H9 (cell line): ENCODE results near the gene PCID2. TPM values are rescaled to one million over a fixed set of nuclear protein-coding genes. Genes with fewer than 3 reads are reported as not detected.

Experiments
- DNase-seq: peaks from one replicate; pipeline ENCODE4 v3.0.0-alpha.2; 2017
- H2AFZ ChIP-seq: one replicate; pipeline ENCODE4 v1.6.1; 2013; ENCODE audit warnings: mild to moderate bottlenecking, low read length, control low read depth, moderate library complexity
- H2AK5ac ChIP-seq: 2 replicates; pipeline ENCODE4 v1.6.1; 2013; ENCODE audit warnings: low read length, control low read depth, mixed read lengths; ENCODE audit not compliant: insufficient read length
- H2BK120ac ChIP-seq: one replicate; pipeline ENCODE4 v1.6.1; 2013; ENCODE audit warnings: low read depth, mild to moderate bottlenecking, low read length, control low read depth, inconsistent platforms; ENCODE audit not compliant: poor library complexity, severe bottlenecking
- H2BK12ac ChIP-seq: 2 replicates; pipeline ENCODE4 v1.6.1; 2013; ENCODE audit warnings: low read length, control low read depth, mixed read lengths, low read depth; ENCODE audit not compliant: insufficient read length
- H2BK15ac ChIP-seq: 2 replicates; pipeline ENCODE4 v1.6.1; 2013; ENCODE audit warnings: low read depth, low read length, control low read depth
- H2BK20ac ChIP-seq: one replicate; pipeline ENCODE4 v1.6.1; 2013; ENCODE audit warnings: low read depth, mild to moderate bottlenecking, low read length, control low read depth, inconsistent platforms; ENCODE audit not compliant: poor library complexity, severe bottlenecking
- H2BK5ac ChIP-seq: 2 replicates; pipeline ENCODE4 v1.6.1; 2013; ENCODE audit warnings: low read length, control low read depth, mixed read lengths; ENCODE audit not compliant: insufficient read length
- H3K14ac ChIP-seq: 2 replicates; pipeline ENCODE4 v1.6.1; 2013; ENCODE audit warnings: low read length, control low read depth; ENCODE audit not compliant: insufficient read depth
- H3K18ac ChIP-seq: 2 replicates; pipeline ENCODE4 v1.6.1; 2013; ENCODE audit warnings: low read depth, mild to moderate bottlenecking, mixed read lengths, low read length, control low read depth; ENCODE audit not compliant: insufficient read length
- H3K23ac ChIP-seq: 2 replicates; pipeline ENCODE4 v1.6.1; 2013; ENCODE audit warnings: low read length, control low read depth, mixed read lengths, low read depth; ENCODE audit not compliant: insufficient read length
- H3K23me2 ChIP-seq: 2 replicates; pipeline ENCODE4 v1.6.1; 2013; ENCODE audit warnings: low read depth, mild to moderate bottlenecking, mixed read lengths, low read length, control low read depth; ENCODE audit not compliant: insufficient read length, poor library complexity, severe bottlenecking
- H3K27ac ChIP-seq: 2 replicates; pipeline ENCODE4 v1.5.1; 2013; ENCODE audit warnings: low read length, control low read depth, mixed read lengths, low read depth; ENCODE audit not compliant: insufficient read length
- H3K27me3 ChIP-seq: 2 replicates; pipeline ENCODE4 v1.6.1; 2013; ENCODE audit warnings: low read length, control low read depth, inconsistent platforms; ENCODE audit not compliant: insufficient read depth
- H3K4ac ChIP-seq: 2 replicates; pipeline ENCODE4 v1.6.1; 2013; ENCODE audit warnings: low read depth, mild to moderate bottlenecking, control low read depth, inconsistent platforms, low read length, moderate library complexity
- H3K4me1 ChIP-seq: 2 replicates; pipeline ENCODE4 v1.6.1; 2013; ENCODE audit warnings: low read length, control low read depth, inconsistent platforms; ENCODE audit not compliant: insufficient read depth
- H3K4me2 ChIP-seq: 2 replicates; pipeline ENCODE4 v1.6.1; 2013; ENCODE audit warnings: low read length, control low read depth, mixed read lengths; ENCODE audit not compliant: insufficient read length, insufficient read depth
- H3K56ac ChIP-seq: 2 replicates; pipeline ENCODE4 v1.6.1; 2013; ENCODE audit warnings: low read depth, mild to moderate bottlenecking, mixed read lengths, low read length, control low read depth; ENCODE audit not compliant: insufficient read length
- H3K79me1 ChIP-seq: 2 replicates; pipeline ENCODE4 v1.6.1; 2013; ENCODE audit warnings: low read depth, mild to moderate bottlenecking, moderate library complexity, low read length, control low read depth, inconsistent platforms; ENCODE audit not compliant: insufficient read depth, poor library complexity, severe bottlenecking
- H3K79me2 ChIP-seq: 2 replicates; pipeline ENCODE4 v1.6.1; 2013; ENCODE audit warnings: low read length, control low read depth, inconsistent platforms; ENCODE audit not compliant: insufficient read depth
- H3K9ac ChIP-seq: 2 replicates; pipeline ENCODE4 v1.6.1; 2013; ENCODE audit warnings: low read length, control low read depth, mixed read lengths; ENCODE audit not compliant: insufficient read length; ENCODE audit errors: extremely low read depth
- H3K9me3 ChIP-seq: one replicate; pipeline ENCODE4 v1.6.1; 2013; ENCODE audit warnings: low read depth, low read length, inconsistent platforms; ENCODE audit not compliant: control insufficient read depth
- H3T11ph ChIP-seq: one replicate; pipeline ENCODE4 v1.6.1; 2013; ENCODE audit warnings: mild to moderate bottlenecking, low read length, control low read depth, inconsistent platforms
- H4K20me1 ChIP-seq: one replicate; pipeline ENCODE4 v1.6.1; 2013; ENCODE audit not compliant: control insufficient read depth, insufficient read length, insufficient read depth
- H4K5ac ChIP-seq: 2 replicates; pipeline ENCODE4 v1.6.1; 2013; ENCODE audit warnings: low read depth, mild to moderate bottlenecking, mixed read lengths, low read length, control low read depth; ENCODE audit not compliant: insufficient read length
- H4K8ac ChIP-seq: replicated peaks from 2 replicates; pipeline ENCODE4 v1.6.1; 2013; ENCODE audit warnings: low read length, control low read depth, mixed read lengths, low read depth; ENCODE audit not compliant: insufficient read length
- H4K91ac ChIP-seq: 2 replicates; pipeline ENCODE4 v1.6.1; 2013; ENCODE audit warnings: low read depth, mild to moderate bottlenecking, moderate library complexity, mixed read lengths, low read length, control low read depth; ENCODE audit not compliant: insufficient read length
- H3K27ac Mint-ChIP-seq, 3 experiments: 2 replicates in 2 of 3; 3 replicates in 1 of 3; pipeline ENCODE4 v1.8.0; 2020 to 2021; ENCODE audit warnings: mixed read lengths in 3 of 3, mild to moderate bottlenecking in 1 of 3, moderate library complexity in 1 of 3
- H3K27me3 Mint-ChIP-seq: 2 replicates; pipeline ENCODE4 v1.8.0; 2021; ENCODE audit warnings: low read depth, mild to moderate bottlenecking, moderate library complexity, mixed read lengths
- H3K36me3 Mint-ChIP-seq, 3 experiments: 2 replicates in 2 of 3; 3 replicates in 1 of 3; pipeline ENCODE4 v1.8.0; 2020 to 2021; ENCODE audit warnings: low read depth in 3 of 3, mixed read lengths in 3 of 3; ENCODE audit not compliant: insufficient read depth in 1 of 3
- H3K4me1 Mint-ChIP-seq, 2 experiments: 2 replicates each; pipeline ENCODE4 v1.8.0; 2020; ENCODE audit warnings: mixed read lengths in 2 of 2
- H3K4me3 Mint-ChIP-seq, 2 experiments: 2 replicates in 1 of 2; 3 replicates in 1 of 2; pipeline ENCODE4 v1.8.0; 2020 to 2021; ENCODE audit warnings: mild to moderate bottlenecking in 2 of 2, mixed read lengths in 2 of 2, moderate library complexity in 1 of 2
- H3K9me3 Mint-ChIP-seq, 2 experiments: 2 replicates in 1 of 2; 3 replicates in 1 of 2; pipeline ENCODE4 v1.8.0; 2020; ENCODE audit warnings: mild to moderate bottlenecking in 2 of 2, mixed read lengths in 2 of 2, moderate library complexity in 1 of 2
- CTCF ChIP-seq: fragments of 200-600 bp; sonication (generic); conservative IDR thresholded peaks from 3 replicates; pipeline ENCODE4 v1.8.0; 2021; ENCODE audit warnings: antibody characterized with exemption, mild to moderate bottlenecking
- WGBS: extraction: QIAGEN DNeasy Blood & Tissue Kit; methylation state at CpG from one replicate; pipeline ENCODE4 v1.1.7; 2013; ENCODE audit warnings: missing lambda C conversion rate, low lambda C conversion rate, mixed read lengths; ENCODE audit not compliant: insufficient read length; ENCODE audit errors: extremely low coverage; 5-methylcytosine and 5-hydroxymethylcytosine counted together
- total RNA-seq: library from RNA; stranded (reverse); gene quantifications from 2 replicates; pipeline ENCODE4 v1.2.1, GENCODE V29; 2021

Gene PCID2
- total RNA-seq, 1 experiment from 2014 or later = 66.0 TPM

GRCh38 chr13:113176280-113176679, 32.2 kb downstream of the PCID2 start:
- no peak overlapping the region for H3K4me3 Mint-ChIP-seq
- H3K79me1 ChIP-seq = no peaks in the 10 kb centered on the region
- H3K9ac ChIP-seq = no peak overlapping the region
- no peaks in the 10 kb centered on the region for H3K27me3 Mint-ChIP-seq
- peaks cover 33 to 83% (median 77%) of the 10 kb centered on the region in 3 experiments for H3K36me3 Mint-ChIP-seq
- H3K23ac ChIP-seq = no peak overlapping the region
- H4K5ac ChIP-seq = no peak overlapping the region
- H2AFZ ChIP-seq = no peak overlapping the region
- H2AK5ac ChIP-seq = no peak overlapping the region
- H3K79me2 ChIP-seq = no peaks in the 10 kb centered on the region
- H3K4me1 Mint-ChIP-seq = peaks cover 18 to 30% of the 10 kb centered on the region in 2 experiments
- H3K4ac ChIP-seq = no peak overlapping the region
- no peak overlapping the region for H3K18ac ChIP-seq
- no peaks in the 10 kb centered on the region for H3K23me2 ChIP-seq
- H3K27ac ChIP-seq = no peak overlapping the region
- TF ChIP-seq CTCF = no peak
- H2BK15ac ChIP-seq = no peak overlapping the region
- H3K9me3 Mint-ChIP-seq = no peaks in the 10 kb centered on the region
- H4K91ac ChIP-seq = no peak overlapping the region
- no peak overlapping the region for H4K8ac ChIP-seq
- H3T11ph ChIP-seq = no peak overlapping the region
- no peak for DNase-seq
- no peak overlapping the region for H3K14ac ChIP-seq
- H3K56ac ChIP-seq = no peak overlapping the region
- H3K9me3 ChIP-seq = no peaks in the 10 kb centered on the region
- H2BK5ac ChIP-seq = no peak overlapping the region
- no peak overlapping the region for H2BK20ac ChIP-seq
- H3K4me1 ChIP-seq = no peaks in the 10 kb centered on the region
- H2BK12ac ChIP-seq = no peak overlapping the region
- H3K27me3 ChIP-seq = no peaks in the 10 kb centered on the region
- no peaks in the 10 kb centered on the region for H4K20me1 ChIP-seq
- H3K27ac Mint-ChIP-seq = peak overlapping the region; percentile 62 to 73 (median 66); a peak in 6 of 7 replicates
- no CpG with 5 or more reads among the region's 5 CpGs for WGBS
- no peak overlapping the region for H2BK120ac ChIP-seq
- H3K4me2 ChIP-seq = no peak overlapping the region
